SIG-M5 treated with dmso at 0.1 percent for 504 hours (cell line): ENCODE measurements around the gene BTBD6.
A peak's percentile ranks its signal among the peaks of the same experiment; 100 is the strongest.

Experiments used
- DNase-seq: peaks from one replicate; lab custom pipeline; 2025; ENCODE audit not compliant: unreplicated experiment; lab: John Stamatoyannopoulos, UW

The BTBD6 gene

DNA sequence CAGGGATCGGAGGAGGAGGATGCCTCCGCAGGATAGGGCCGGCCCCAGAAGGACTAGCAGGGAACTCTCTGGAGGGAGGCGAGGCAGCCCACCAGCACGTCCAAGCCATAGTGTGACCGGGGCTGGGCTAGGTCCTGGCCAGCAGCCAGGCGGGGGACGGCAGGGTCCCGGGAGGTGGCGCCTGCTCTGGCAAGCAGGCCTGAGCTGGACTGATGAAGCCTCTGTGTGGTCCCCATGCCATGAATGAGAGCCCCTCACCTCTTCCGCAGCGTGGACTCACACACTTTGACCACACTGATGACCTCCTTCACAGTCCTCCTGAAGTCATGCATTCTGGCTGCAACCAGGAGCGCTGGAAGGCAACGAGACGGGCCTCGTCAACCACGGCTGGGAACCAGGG lies 19.8 kb upstream of the BTBD6 start:
- no peak for DNase-seq

DNA sequence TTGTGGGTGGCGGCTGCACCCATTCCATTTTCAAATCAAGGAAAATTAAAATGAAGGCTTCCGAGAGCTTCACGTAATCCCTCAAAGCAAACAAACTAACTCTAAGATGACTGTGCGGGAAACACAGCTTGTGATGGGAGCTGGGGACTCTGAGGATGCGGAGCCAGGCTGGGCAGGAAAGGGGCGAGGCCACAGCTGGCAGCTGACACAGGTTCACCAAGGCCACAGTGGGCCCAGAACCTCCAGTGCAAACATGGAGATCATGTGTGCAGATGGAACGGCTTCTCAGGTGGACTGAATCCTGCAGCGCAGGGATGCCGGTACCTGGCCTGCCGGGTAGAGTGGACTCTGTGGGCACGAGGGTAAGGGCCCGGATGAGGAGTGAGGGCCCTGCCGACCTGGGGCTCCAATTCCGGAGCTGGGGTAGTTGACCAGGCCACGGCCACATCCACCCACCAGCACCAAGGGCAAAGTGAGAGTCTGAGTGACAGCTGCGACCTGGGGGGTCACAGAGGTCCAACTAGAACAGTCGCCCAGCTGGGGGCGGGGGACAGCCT lies 19.2 kb upstream of the BTBD6 start:
- DNase-seq: no peak

DNA sequence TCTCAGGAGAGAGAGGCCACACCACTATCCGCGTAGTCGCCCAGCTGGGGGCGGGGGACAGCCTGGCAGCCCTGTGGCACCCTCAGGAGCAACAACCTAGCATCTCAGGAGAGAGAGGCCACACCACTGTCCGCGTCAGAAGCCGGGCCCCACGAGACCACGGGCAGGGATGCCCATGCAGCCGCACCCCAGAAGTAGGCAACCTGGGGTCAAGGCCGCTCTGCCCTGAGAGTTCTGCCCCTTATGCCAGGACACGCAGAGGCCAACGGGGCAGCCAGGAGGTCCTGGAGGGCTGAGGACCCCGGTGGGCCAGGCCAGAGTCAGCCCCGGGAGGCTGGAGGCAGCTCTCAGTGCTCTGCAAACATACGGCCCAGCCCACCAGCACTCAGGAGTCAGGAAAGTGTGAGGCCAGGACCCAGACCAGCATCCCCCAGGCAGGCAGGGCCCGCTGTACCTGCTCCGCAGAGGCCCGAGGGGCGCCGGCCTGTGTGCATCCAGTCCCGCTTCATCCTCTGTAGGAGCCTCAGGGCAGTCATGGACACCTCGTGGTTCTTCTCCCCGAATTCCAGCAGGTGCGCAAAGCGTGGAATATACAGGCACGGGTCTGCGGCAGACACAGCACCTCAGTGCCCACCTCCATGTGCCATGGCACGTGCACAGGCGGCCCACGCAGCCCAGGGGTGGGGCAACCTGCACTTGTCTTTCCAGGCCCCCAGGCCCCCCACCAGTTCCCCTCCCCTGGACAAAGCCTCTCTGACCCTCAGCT lies 7.3 kb upstream of the BTBD6 start:
- no peak for DNase-seq

DNA sequence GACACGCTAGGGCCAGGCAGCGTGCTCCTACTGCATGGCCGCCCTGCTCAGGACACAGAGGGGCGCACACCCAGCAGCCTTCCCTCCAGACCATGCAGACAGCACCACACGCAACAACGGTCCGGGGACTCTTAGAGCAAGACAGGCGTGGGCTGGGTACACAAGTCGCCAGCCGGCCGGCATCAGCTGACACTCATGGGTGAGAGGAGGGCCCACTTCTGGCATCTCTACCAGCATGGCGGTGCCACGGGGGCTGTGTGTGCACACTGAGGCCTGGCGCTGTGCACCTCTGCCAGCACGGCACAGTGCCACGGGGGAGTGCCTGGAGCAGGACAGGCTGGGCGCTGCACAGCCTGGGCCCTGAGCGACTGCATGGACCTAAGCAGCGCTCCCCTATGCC lies 6.7 kb upstream of the BTBD6 start:
- DNase-seq: no peak

DNA sequence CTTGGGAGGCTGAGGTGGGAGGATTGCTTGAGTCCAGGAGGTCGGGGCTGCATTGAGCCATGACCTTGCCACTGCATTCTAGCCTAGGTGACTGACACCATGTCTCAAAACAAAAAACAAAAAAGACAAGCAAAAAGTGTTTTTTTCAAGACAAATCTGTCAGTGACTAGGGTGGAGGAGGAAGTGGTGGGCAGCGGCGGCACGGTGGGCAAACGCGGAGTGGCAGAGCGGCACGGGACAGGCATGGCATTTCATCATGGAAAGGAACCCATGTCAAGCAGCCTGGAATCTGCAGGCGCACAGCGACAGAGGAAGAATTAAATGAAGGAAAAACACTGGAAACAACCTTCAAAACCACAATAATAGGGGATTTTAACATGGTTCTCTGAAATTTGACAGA lies 4.0 kb upstream of the BTBD6 start:
- DNase-seq: no peak

DNA sequence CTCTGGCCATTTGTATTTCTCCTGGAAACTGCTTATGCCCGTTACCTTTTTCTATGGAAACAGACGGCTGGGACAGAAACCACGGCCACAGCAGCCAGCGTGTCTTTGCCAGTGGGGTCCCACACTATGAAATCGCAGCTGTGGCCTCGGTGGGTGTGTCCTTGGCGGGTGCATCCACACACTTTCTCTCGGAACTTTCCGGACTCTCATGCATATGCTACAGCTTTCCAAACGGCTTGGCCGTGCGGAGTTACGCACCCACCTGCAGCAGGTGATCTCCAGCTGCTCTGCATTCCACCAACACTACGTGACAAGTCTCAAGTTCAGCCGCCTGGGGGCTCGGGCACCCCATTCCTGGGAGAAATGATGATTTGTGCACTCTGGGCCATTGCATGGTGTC lies 1.3 kb upstream of the BTBD6 start:
- no peak for DNase-seq

DNA sequence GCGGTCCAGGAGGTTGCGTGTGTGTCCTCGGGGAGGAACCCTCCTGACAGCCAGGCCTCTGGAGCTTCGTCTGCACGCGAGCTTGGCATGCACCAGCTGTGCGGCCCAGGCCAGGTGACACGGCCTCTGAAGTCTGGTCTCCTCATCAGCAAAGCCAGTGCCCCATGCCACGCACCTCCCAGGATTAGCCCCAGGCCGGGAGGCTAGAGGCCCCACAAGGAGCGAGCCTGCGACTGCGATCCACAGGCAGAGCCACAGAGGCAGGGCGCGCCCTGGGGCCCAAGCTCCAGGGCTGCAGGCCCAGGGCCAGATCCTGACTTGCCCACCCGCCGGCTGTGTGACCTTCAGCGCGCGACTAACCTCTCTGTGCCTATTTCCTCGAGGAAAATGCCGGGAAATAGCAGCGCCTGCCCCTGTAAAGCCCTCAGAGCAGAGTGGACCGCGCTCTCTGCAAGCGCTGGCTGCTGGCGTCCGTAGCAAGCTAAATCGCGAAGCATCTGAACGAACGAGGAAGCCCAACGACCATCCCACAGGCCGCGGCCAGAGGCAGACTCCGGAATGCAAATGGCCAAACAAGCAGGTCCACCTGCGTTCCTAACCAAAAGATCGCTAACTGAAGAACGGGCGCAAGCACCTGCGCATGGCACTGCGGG lies 492 bp upstream of the BTBD6 start:
- no peak for DNase-seq

DNA sequence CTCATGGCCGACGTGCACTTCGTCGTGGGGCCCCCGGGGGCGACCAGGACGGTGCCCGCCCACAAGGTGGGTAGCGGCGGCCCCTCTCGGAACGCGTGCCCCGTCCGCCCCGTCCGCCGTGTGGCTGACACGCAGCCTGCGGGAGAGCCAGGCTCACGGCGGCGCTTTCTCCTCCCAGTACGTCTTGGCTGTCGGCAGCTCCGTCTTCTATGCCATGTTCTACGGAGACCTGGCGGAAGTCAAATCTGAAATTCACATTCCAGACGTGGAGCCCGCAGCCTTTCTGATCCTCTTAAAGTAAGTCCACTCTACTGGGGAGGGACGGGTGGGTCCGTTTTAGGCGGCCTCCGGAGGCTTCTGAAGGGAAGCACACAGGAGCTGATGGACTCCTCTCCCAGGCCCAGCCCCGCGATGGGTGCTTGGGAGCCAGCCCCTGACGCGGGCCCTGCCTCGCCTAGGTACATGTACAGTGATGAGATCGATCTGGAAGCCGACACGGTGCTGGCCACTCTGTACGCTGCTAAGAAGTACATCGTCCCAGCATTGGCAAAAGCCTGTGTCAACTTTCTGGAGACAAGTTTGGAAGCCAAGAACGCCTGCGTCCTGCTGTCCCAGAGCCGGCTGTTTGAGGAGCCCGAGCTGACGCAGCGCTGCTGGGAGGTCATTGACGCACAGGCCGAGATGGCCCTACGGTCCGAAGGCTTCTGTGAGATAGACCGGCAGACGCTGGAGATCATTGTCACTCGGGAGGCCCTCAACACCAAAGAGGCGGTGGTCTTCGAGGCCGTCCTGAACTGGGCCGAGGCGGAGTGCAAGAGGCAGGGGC lies 1.1 kb downstream of the BTBD6 start:
- no peak for DNase-seq

DNA sequence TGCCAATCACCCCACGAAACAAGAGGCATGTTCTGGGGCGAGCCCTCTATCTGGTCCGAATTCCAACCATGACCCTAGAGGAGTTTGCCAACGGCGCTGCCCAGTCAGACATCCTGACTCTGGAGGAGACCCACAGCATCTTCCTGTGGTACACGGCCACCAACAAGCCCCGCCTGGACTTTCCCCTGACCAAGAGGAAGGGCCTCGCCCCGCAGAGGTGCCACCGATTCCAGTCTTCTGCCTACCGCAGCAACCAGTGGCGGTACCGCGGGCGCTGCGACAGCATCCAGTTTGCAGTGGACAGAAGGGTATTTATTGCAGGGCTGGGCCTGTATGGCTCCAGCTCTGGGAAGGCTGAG lies 1.7 kb downstream of the BTBD6 start:
- no peak for DNase-seq

DNA sequence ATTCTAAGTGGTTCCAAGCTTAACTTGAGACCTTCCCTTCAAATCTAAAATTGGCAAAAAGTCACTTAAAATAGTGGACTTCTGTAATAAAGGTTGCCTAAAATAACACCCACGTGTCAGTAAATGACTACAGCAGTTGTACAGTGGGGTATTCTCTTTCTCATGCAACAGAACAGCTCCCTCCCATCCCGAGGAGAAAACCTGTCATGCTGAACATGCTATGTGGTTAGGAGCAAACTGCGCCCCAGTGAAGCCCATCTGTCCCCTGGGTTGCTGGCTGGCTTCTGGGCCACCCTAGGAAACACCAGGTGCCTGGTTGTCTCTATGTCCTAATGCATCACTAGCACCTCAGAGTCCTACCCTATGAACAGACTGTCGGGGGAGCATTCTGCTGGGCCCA lies 2.7 kb downstream of the BTBD6 start:
- no peak for DNase-seq

DNA sequence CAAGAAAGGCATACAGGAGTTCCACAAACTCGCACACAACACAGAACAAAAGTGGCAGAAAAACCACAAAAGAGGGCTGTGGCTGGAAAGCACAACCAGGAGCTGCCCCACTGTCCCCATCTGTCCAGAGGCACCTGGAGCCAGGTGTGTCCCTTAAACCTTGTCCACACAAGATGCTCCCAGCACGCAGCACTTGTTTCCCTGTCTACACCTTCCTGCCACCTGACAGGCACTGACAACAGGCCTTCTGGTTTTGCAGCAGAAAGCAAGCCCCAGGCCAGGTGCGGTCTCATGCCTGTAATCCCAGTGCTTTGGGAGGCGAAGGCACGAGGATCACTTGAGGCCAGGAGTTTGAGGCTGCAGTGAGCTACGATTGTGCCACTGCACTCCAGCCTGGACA lies 3.6 kb downstream of the BTBD6 start:
- no peak for DNase-seq

DNA sequence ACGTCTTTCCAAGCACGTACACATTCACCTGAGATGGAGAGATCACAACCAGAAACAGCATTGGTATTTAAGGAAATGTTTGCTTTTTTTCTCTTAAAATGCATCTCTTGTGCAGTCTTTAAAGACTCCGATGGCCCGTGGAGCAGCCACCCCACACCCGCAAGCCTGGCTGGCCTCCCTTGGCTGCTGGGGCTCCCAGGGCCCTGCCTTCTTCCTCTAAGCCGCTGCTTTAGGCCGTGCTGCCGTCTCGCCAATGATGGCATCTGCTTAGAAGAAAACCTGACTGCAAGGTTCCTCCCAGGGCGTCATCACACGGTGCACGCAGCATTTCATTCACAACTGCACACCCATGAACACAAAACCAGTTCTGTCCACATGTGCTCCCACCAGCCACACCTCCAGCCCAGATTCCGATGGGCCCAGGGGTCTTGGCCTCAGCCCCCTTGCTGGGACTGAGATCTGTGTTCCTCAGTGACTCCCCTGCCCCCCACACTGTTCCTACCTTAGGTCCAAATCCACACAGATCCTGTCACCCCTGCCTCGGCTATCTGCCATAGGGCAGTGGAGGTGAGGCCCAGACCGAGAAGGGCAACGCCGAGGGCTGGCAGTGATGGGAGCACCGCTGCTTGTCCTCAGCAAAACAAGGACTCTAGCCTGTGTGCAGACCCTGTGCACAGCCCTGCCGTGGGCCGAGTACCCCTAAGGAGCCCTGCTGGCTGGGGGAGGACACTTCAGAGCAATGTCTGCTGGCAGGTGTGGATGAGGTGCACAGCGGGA lies 4.4 kb downstream of the BTBD6 start:
- DNase-seq: no peak

DNA sequence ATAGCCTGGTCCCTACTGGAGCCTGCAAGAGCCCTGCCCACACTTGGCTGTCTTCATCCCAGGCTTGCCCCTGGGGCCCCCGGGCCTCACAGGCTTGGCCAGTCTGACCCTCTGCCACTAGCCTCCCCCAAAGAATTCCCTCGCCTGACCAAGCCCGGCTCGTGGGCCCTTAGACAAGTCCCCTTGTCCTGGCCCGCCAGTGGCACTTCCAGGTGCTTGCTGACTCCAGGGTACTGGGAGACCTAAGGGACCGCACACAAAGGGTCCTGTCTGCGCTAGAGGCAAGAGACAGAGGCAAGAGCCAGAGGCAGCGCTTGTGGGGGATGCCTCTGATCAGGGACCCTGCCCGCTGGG lies 5.0 kb downstream of the BTBD6 start:
- no peak for DNase-seq

DNA sequence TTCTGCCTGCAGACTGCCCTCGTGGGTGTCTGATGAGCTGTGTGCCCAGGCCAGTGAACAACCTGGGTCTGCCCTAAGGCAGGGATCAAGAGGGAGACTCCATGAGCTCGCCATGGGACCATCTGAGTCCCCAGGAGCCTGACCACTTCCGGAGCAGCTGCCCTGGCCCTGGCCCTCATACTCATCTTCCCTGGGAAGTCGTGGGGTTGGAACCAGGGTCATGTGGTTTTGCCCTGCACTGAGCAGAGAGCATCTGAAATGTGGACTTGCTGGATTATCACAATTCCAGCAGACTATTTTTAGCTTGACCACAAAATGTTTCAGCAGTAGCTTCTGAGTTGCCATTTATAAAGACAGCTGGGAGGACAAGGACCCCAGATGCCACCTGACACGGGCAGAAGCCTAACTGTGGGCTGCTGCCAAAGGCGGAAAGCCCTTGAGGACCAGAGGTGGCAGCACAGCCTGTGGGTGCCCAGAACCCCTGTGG lies 6.7 kb downstream of the BTBD6 start:
- peak; percentile 30 for DNase-seq

DNA sequence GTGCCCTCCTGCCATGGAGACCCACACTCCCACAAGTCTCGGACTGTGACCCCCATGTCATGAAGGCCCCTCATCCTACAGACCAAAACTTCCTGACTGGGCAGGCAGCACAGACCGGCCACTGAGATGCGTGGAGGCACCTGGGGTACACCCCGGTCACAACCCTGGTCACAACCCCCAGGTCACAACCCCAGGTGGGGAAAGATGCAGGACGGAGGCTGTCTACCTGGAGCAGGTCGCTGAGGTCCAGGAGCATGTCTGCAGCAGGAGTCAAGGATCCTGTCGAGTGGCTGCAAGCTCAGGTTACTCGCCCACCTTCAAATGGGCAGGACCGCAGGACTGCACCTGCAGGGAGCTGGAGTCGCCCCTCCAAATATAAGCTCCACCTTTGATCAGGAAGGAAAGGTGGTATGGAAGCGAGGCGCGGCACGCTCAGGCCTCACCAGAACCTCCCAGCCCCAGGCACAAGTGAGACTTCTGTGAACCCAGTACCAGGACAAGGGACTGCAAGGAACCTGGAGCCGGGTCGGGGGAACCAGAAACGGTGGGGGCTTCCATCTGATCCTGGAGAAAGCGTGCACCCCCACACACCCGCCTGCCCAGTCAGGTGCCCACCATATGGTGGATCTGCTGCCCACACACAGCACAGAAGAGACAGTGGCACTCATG lies 8.1 kb downstream of the BTBD6 start:
- DNase-seq: no peak

DNA sequence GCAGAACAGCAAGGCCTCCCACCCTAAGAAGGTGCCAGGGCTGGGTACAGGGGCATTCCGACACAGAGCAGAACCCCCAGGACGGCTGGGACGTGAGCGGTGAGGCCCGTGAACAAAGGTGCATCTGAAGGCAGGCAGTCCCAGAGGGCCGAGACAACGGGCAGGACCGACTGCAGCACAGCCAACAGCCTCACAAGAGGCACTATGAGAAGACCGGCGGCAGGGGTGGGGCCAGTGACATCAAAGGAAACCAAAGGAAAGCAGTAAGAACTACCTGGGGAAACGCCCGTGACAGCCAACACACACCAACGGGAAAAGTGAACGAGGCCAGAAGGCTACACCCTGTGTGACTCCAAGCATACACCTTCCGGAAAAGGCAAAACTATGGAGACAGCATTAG lies 9.1 kb downstream of the BTBD6 start:
- DNase-seq: no peak

DNA sequence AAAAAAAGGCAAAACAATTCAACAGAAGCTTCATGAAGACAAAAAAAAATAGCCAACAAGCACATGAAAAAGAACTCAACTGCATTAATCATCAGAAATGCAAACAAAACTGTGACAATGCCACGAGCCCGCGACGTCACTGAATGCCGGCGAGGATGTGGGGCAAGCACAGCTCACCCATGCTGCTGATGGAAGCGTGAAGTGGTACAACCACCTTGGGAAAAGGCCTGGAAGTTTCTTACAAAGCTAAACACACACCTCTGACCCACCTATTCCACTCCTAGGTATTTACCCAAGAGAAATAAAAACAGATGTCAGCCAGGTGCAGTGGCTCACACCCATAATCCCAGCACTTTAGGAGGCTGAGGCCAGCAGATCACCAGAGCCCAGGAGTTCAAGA lies 10.5 kb downstream of the BTBD6 start:
- DNase-seq: no peak

DNA sequence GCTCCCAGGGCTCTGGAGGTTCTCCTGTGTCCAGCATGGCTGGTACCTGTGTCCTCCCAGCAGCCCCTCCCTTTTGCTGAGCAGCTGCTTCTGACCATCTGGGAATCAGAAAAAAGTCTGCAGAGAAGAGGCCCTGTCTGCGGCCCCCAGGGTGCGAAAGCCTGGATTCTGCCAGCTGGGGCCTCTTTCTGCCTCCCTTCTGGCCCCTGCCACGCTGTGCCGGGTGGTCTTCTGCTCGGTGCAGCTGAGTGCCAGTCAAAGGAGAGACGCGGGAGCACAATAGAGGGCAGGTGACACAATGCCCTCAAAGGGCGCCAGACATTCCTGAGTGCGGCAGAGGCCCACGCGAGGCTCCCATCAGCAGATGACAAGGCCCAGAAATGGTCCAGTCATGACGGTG lies 12.6 kb downstream of the BTBD6 start:
- DNase-seq: no peak

DNA sequence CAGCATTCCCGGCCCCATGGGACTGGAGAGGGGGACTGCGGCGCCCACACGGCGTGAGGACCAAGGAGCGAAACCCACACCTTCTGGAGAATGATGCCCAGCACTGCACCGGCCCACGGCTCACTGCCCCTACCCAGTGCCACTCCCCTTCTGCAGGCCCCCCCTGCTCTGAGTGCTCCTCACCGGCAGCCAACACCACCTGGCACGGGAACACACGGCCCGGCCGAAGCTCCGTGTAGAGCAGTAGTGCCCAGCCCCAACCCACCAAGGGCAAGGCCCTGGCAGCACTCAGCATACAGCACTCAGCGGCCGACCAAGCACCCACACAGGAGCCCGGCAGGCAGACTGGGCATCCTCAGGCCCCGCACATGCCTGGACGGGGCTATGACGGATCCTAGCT lies 13.4 kb downstream of the BTBD6 start:
- DNase-seq: no peak

DNA sequence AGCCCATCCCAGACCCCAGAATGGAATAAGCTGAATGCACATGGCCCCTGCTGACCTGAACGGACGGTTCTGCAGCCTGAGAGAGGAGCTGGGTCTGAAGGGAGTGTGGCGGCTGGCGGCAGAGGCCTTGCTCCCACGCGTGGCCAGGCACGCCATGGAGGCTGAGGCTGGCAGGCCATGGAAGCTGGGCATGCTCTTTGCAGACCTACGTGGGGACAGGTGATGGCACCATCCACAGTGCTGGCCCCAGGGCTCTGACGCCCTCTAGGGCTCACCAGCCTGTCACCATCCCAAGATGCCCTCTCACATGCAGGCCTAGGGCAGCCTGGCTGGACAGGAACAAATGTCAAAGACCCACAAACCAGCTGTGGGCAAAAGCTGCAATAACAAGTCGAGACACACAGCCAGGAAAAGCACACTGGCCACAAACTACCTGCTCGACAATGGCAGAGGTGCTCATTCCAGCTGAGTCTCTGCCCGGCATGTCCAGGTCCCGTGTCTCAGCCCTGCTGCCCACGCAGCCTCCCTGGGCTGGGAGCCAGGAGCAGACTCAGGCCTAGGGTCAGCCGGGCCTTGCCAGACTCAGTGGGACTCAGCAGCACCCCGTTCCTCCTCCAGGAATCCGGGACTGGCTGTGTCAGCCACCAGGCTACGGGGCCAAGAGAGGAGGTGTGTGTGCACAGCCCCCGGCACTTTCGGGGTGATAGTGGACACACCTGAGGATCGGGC lies 19.7 kb downstream of the BTBD6 start:
- DNase-seq: no peak
